GM12873 (cell line): ENCODE measurements around the gene TBPL2.

Experiments used
- TF ChIP-seq, protein P1 (sequence below): IDR thresholded peaks from 2 replicates; pipeline ENCODE4 v1.5.1; 2012; ENCODE audit warnings: low read depth, mild to moderate bottlenecking, moderate library complexity, low read length, control low read depth; ENCODE audit not compliant: insufficient read depth; ENCODE audit errors: missing control alignments

The TBPL2 gene

DNA sequence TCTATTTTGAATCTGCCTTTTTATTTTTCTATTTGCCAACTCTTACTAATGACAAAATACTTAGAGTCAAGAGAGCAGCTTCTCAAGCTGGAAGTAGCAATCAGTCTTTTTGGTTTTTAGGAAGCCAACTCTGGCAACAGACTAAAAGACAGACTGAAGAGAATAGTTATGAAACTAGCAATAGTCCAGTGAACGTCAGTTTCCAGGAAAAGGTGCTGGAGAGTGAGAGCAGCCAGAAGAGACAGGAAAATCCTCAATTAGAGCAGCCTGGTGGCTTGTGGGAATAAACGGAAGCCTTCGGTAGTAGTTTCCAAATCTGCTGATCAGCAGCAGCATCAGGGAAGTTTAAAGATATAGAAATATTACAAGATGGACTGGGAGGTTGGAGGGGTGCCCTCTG, 55.9 kb downstream of the TBPL2 start:
- TF ChIP-seq, protein P1, sequence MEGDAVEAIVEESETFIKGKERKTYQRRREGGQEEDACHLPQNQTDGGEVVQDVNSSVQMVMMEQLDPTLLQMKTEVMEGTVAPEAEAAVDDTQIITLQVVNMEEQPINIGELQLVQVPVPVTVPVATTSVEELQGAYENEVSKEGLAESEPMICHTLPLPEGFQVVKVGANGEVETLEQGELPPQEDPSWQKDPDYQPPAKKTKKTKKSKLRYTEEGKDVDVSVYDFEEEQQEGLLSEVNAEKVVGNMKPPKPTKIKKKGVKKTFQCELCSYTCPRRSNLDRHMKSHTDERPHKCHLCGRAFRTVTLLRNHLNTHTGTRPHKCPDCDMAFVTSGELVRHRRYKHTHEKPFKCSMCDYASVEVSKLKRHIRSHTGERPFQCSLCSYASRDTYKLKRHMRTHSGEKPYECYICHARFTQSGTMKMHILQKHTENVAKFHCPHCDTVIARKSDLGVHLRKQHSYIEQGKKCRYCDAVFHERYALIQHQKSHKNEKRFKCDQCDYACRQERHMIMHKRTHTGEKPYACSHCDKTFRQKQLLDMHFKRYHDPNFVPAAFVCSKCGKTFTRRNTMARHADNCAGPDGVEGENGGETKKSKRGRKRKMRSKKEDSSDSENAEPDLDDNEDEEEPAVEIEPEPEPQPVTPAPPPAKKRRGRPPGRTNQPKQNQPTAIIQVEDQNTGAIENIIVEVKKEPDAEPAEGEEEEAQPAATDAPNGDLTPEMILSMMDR, result no peak

DNA sequence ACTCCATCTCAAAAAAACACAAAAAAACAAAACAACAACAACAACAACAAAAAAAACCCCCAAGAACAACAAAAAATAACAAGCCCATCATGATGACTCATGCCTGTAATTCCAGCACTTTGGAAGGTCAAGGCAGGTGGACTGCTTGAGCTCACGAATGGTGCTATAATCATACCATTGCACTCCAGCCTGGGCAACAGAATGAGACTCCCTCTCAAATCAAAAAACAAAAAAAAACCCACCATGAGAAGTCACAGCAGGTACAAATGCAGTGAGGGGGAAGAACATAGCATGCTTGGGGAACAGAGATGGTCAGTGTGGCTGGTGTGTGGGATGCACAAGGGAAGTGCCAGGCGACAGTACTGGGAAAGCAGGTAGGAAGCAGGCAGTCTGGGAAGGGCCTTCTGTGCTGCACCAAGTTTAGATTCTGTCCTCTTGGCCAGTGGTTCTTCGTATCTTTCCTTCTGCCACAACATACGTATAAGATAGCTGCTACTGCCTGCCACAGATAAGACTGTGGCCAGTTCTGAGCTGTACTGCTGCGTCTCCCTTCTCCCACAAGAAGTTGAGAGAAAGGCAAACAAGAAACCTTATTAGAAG, 56.8 kb downstream of the TBPL2 start:
- TF ChIP-seq, protein P1, result no peak

DNA sequence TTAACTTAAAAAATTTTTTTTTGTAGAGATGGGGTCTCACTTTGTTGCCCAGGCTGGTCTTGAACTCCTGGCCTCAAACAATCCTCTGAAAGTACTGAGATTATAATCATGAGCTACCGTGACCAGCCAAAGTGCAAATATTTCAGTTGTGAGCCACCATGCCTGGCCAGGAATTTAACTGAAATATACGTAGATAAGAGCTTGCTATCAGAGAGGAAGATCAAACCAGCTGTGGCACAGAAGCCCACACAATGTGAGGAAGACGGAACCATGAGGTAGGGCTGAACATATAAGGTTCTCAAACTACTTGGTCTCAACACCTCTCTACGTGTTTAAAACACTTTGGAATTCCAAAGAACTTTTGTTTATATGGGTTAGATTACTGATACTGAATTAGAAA, 57.9 kb downstream of the TBPL2 start:
- TF ChIP-seq, protein P1, result no peak

DNA sequence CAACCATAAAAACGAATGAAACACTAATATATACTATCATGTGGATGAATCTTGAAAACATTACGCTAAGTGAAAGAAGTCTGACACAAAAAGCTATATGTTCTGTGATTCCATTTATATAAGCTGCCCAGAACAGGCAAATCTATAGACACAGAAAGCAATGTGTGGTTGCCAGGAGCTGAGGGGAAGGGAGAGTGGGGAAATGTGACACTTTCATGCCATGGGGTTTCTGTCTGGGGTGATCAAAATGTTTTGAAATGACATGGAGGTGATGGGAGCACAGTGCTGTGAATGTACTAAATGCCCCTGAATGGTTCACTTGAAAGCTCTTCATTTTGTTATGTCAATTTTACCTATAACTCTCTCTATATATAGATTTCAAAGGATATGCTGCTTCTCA, 58.9 kb downstream of the TBPL2 start:
- TF ChIP-seq, protein P1, result no peak

DNA sequence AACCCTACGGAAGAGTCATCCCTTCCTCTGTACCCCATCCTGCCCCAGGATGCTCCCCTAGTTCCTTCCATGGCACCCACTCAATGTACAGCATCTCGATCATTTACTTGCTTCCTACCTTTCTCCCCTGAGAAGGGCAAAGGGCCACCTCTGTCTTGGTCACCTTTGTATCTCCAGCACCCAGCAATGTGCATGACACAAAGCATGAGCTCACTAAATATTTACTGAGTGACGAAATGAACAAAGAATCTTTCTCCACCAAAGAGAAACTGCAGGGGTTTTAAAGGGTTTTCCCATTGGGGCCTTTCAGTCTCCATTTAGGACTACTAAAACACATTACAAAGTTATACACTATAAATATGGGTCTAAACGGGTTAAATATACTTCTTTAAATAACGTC, 59.4 kb downstream of the TBPL2 start:
- TF ChIP-seq, protein P1, result no peak

DNA sequence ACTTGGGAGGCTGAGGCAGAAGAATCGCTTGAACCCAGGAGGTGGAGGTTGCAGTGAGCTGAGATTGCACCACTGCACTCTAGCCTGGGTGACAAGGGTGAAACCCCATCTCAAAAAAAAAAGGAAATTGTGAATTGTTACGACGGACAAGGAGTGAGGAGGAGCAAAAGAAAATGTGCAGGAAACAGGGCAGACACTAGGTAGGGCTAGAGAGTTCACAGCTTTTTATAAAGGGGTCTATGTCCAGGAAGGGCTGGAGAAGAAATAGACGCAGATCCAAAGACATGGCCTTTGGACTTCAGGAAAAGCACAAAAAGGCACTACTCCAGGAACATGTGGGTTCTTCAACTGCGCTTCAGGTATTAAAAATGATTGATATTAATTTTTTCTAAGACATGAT, 63.2 kb downstream of the TBPL2 start:
- TF ChIP-seq, protein P1, result no peak

GRCh38 chr14:55374771-55375170, 65.6 kb downstream of the TBPL2 start:
- TF ChIP-seq, protein P1, result no peak
